ENCODE data around the gene GIGYF2. TPM values are rescaled to one million over a fixed set of nuclear protein-coding genes. Genes with fewer than 3 reads are reported as not detected.

Gene GIGYF2
- total and polyA plus RNA-seq, 2 of the 4 experiments (the other 2 are of a cell fraction): 14.7 to 66.0 TPM

GRCh38 chr2:232816657-232817056, 119.5 kb downstream of the GIGYF2 start:
- H4K91ac ChIP-seq (ENCODE audit: insufficient read depth, low read depth, low read length): no peak overlapping the region
- H3K27me3 ChIP-seq (ENCODE audit: control insufficient read depth, insufficient read depth, low read length): no peaks in the 10 kb centered on the region
- H2BK5ac ChIP-seq (ENCODE audit: low read depth, low read length, poor library complexity, severe bottlenecking): no peak overlapping the region
- TF ChIP-seq RFX5 (IDR thresholded peaks at IDR 0.05; ENCODE audit: low read depth, low read length) (no peak), NFE2L2 (IDR thresholded peaks at IDR 0.05; ENCODE audit: low read depth, low read length) (no peak), RCOR1 (IDR thresholded peaks at IDR 0.05; ENCODE audit: insufficient replicate concordance, low read length) (no peak), USF2 (IDR thresholded peaks at IDR 0.05; ENCODE audit: low read depth, low read length) (no peak), CEBPB (IDR thresholded peaks at IDR 0.05; ENCODE audit: low read depth, low read length) (no peak), FOS (IDR thresholded peaks at IDR 0.05; ENCODE audit: low read depth, low read length) (no peak), MAFK (IDR thresholded peaks at IDR 0.05; ENCODE audit: low read depth, low read length) (no peak), RAD21 (IDR thresholded peaks at IDR 0.05; ENCODE audit: low read length) (no peak), POLR2A (IDR thresholded peaks at IDR 0.05; ENCODE audit: low read depth, low read length) (no peak), CHD1 (IDR thresholded peaks at IDR 0.05; ENCODE audit: low read depth, low read length) (no peak), ELK1 (IDR thresholded peaks at IDR 0.05; ENCODE audit: borderline replicate concordance, low read depth, low read length) (no peak), BHLHE40 (IDR thresholded peaks at IDR 0.05; ENCODE audit: low read depth, low read length) (no peak), CTCF (conservative IDR thresholded peaks at IDR 0.05; ENCODE audit: low read depth, low read length) (no peak), SMC3 (IDR thresholded peaks at IDR 0.05; ENCODE audit: low read depth, low read length) (no peak)
- intact Hi-C loops (cut with micrococcal nuclease): no loop called here
- no peaks in the 10 kb centered on the region for H4K20me1 ChIP-seq (ENCODE audit: insufficient read depth, low read length)
- no peaks in the 10 kb centered on the region for H3K9me3 ChIP-seq (ENCODE audit: control insufficient read depth, insufficient read depth, low read length)
- no peak overlapping the region for H2BK15ac ChIP-seq (ENCODE audit: low read depth, low read length)
- H4K5ac ChIP-seq (ENCODE audit: low read depth, low read length): no peak overlapping the region
- H2AK5ac ChIP-seq (ENCODE audit: low read depth, low read length): no peak overlapping the region
- dilution Hi-C loops (cut with HindIII; ENCODE audit: low sequenced_read_pairs, unreplicated experiment): no loop called here
- no peak overlapping the region for H3K56ac ChIP-seq (ENCODE audit: extremely low read depth, insufficient read depth, low read length)
- no peak overlapping the region for H2BK120ac ChIP-seq (ENCODE audit: low read depth, low read length)
- H3K79me1 ChIP-seq (ENCODE audit: low read depth in 1 of 2, low read length in 2 of 2): peaks cover 0 to 5% of the 10 kb centered on the region in 2 experiments; a peak in 1 of 4 replicates
- H3K36me3 ChIP-seq (ENCODE audit: control insufficient read depth, insufficient read depth, low read length): peaks cover 28% of the 10 kb centered on the region
- H3K9me1 ChIP-seq (ENCODE audit: insufficient read depth, low read length): no peaks in the 10 kb centered on the region; the same call in 1 of the 2 replicates
- H3K4ac ChIP-seq (ENCODE audit: low read depth, low read length): no peak overlapping the region
- no peak overlapping the region for H3K27ac ChIP-seq (ENCODE audit: insufficient read depth, low read length)
- no peak overlapping the region for H3K23ac ChIP-seq (ENCODE audit: low read depth, low read length)
- H3K4me2 ChIP-seq (ENCODE audit: low read depth, low read length): no peak overlapping the region
- WGBS, 2 experiments (ENCODE audit: extremely low coverage in 2 of 2, insufficient read length in 1 of 2): no CpG with 5 or more reads among the region's 10 CpGs
- no peak overlapping the region for H3K9ac ChIP-seq (ENCODE audit: low read depth, low read length)
- no peak overlapping the region for H2BK20ac ChIP-seq (ENCODE audit: low read depth, low read length)
- DNase-seq (no peak), ATAC-seq (ENCODE audit: low read depth) (no peak)
- no peak overlapping the region for H2AK9ac ChIP-seq (replicated peaks; ENCODE audit: low read depth, low read length, poor library complexity)
- H4K8ac ChIP-seq (ENCODE audit: low read depth in 2 of 2, low read length in 2 of 2): no peak overlapping the region
- no TSS peak for BruUV-seq (replicated peaks)
- peaks cover 2% of the 10 kb centered on the region; the same call in 1 of the 2 replicates for H3K4me1 ChIP-seq (ENCODE audit: control insufficient read depth, insufficient read depth, low read length)
- H3K4me3 ChIP-seq (ENCODE audit: insufficient read depth, low read depth, low read length): no peak overlapping the region
- ChIA-PET CTCF (interaction anchor here (1.5 kb wide), 1 partner anchor 10 kb away, joined by 5 read pairs; no protein-coding TSS in a partner anchor), POLR2A (ENCODE audit: unreplicated experiment) (no interaction called here)
- no peak overlapping the region for H3K14ac ChIP-seq (replicated peaks; ENCODE audit: low read depth, low read length)
- in situ Hi-C loops (cut with MboI; ENCODE audit: low sequenced_read_pairs): no loop called here
- H2AFZ ChIP-seq (replicated peaks; ENCODE audit: low read length, poor library complexity): no peak overlapping the region
- no peak overlapping the region for H3K18ac ChIP-seq (ENCODE audit: low read depth, low read length)

All from IMR-90 (cell line).